Cardiac fibroblast (primary cell): Measurements from ENCODE around the gene PLEK.
"Not testable (repeated sequence)": the region's sequence is repeated elsewhere in the genome, so short reads cannot be mapped to it uniquely, and the experiment has no call there.

Experiments
- DNase-seq, 2 donors: peaks; one replicate each; pipeline versions ENCODE4 v3.0.0 to v3.0.0-alpha.2; 2010; ENCODE audit warnings: low read depth in 2 of 2
- H3K4me3 ChIP-seq, 2 donors: replicated peaks in 1 of 2; 1 replicate in 1 of 2; 2 replicates in 1 of 2; pipeline ENCODE4 v1.5.1; 2011; ENCODE audit warnings: low read depth in 2 of 2, low read length in 2 of 2, mild to moderate bottlenecking in 2 of 2, moderate library complexity in 1 of 2
- TF ChIP-seq, protein P1 (sequence below): IDR thresholded peaks from one replicate; pipeline ENCODE4 v1.5.1; 2011; ENCODE audit warnings: low read depth, mild to moderate bottlenecking, low read length, inconsistent platforms

The PLEK gene

DNA sequence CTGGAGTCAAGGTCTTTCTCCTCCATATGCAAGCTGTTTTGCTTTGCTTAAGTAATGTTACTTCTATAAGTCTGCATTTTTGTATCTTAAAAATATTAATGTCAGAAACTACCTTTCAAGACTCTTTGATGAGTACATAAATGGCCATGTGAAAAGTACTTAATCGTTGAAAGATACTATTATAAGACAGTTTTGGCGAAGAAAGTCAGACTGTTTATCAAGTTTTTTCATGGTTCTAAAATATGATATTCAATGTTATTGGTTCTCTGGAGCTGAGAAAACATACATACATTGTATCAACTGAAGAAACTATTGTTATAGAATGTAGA lies 76.9 kb downstream of the PLEK start:
- no peak for DNase-seq
- H3K4me3 ChIP-seq, result no peak overlapping the region
- TF ChIP-seq, protein P1, sequence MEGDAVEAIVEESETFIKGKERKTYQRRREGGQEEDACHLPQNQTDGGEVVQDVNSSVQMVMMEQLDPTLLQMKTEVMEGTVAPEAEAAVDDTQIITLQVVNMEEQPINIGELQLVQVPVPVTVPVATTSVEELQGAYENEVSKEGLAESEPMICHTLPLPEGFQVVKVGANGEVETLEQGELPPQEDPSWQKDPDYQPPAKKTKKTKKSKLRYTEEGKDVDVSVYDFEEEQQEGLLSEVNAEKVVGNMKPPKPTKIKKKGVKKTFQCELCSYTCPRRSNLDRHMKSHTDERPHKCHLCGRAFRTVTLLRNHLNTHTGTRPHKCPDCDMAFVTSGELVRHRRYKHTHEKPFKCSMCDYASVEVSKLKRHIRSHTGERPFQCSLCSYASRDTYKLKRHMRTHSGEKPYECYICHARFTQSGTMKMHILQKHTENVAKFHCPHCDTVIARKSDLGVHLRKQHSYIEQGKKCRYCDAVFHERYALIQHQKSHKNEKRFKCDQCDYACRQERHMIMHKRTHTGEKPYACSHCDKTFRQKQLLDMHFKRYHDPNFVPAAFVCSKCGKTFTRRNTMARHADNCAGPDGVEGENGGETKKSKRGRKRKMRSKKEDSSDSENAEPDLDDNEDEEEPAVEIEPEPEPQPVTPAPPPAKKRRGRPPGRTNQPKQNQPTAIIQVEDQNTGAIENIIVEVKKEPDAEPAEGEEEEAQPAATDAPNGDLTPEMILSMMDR, result no peak

DNA sequence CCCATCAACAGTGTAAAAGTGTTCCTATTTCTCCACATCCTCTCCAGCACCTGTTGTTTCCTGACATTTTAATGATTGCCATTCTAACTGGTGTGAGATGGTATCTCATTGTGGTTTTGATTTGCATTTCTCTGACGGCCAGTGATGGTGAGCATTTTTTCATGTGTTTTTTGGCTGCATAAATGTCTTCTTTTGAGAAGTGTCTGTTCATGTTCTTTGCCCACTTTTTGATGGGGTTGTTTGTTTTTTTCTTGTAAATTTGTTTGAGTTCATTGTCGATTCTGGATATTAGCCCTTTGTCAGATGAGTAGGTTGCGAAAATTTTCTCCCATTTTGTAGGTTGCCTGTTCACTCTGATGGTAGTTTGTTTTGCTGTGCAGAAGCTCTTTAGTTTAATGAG lies 81.3 kb downstream of the PLEK start:
- H3K4me3 ChIP-seq, result not testable (repeated sequence)

More for the DNA sequence above, 81.3 kb downstream of the PLEK start:
- not testable (repeated sequence) for DNase-seq
